BJ (cell line): ENCODE measurements around the gene ELOVL1. TPM values are rescaled to one million over a fixed set of nuclear protein-coding genes. Genes with fewer than 3 reads are reported as not detected.
"Not testable (repeated sequence)": the region's sequence is repeated elsewhere in the genome, so short reads cannot be mapped to it uniquely, and the experiment has no call there.

ENCODE experiments used
- CTCF ChIA-PET: fragments of 350-600 bp; formaldehyde crosslinking; extraction: SDS; loops from one replicate; lab custom pipeline; 2021; ENCODE audit warnings: antibody characterized with exemption, inconsistent platforms; lab: Yijun Ruan, JAX
- POLR2A ChIA-PET: fragments of 300-600 bp; sonication (Branson Sonifier 250); formaldehyde crosslinking; extraction: SDS; loops from one replicate; lab custom pipeline; 2021; ENCODE audit warnings: antibody characterized with exemption; lab: Charles Lee
- DNase-seq: peaks from one replicate; pipeline ENCODE4 v3.0.0-alpha.2; 2011; ENCODE audit warnings: low read depth
- H3K27me3 ChIP-seq: 2 replicates; pipeline ENCODE4 v1.6.0; 2011; ENCODE audit warnings: low read length; ENCODE audit not compliant: control insufficient read depth, insufficient read depth
- H3K36me3 ChIP-seq: 2 replicates; pipeline ENCODE4 v1.5.1; 2011; ENCODE audit warnings: low read length; ENCODE audit not compliant: control insufficient read depth, insufficient read depth
- H3K4me3 ChIP-seq: 2 replicates; pipeline ENCODE4 v1.5.1; 2011; ENCODE audit warnings: low read depth, mild to moderate bottlenecking, control low read depth, low read length
- CTCF ChIP-seq: IDR thresholded peaks from 2 replicates; pipeline ENCODE4 v1.5.1; 2011; ENCODE audit warnings: low read depth, mild to moderate bottlenecking, control low read depth, inconsistent platforms, low read length, moderate library complexity; ENCODE audit not compliant: insufficient read depth
- polyA minus RNA-seq: library from RNA; depleted of rRNA, polyadenylated mRNA; stranded (reverse); fragments of >200 nt; gene quantifications from 2 replicates; pipeline ENCODE4 v1.2.3, GENCODE V29; 2011; rRNA and poly(A)+ RNA removed
- polyA plus RNA-seq: library from polyadenylated mRNA; depleted of rRNA; stranded (reverse); fragments of >200 nt; gene quantifications from 2 replicates; pipeline ENCODE4 v1.2.3, GENCODE V29; 2011; rRNA removed

The ELOVL1 gene
- polyA plus RNA-seq = 263 and 287 TPM in 2 replicates
- 82.3 and 130 TPM in 2 replicates for polyA minus RNA-seq

GRCh38 chr1:43367904-43368645 is at the start of gene ELOVL1:
ELOVL1 (minus strand) TSS chr1:43368011; CDS start chr1:43365609, 2,402 bp downstream.
- DNase-seq = peak; percentile 42
- POLR2A ChIA-PET = interaction anchor here (0.7 kb wide), 1 partner anchor 141 kb away, joined by 3 read pairs; no protein-coding TSS in a partner anchor
- CTCF ChIA-PET = interaction anchor here (0.8 kb wide), 1 partner anchor 141 kb away, joined by 3 read pairs; no protein-coding TSS in a partner anchor
- Histone ChIP-seq H3K36me3 (peaks cover 16% of the 10 kb centered on the region), H3K27me3 (no peaks in the 10 kb centered on the region), H3K4me3 (peak within 1 kb of the TSS; percentile 82)
- TF ChIP-seq CTCF = peak; percentile 44

- peaks cover 23% of the 10 kb centered on the region for H3K36me3 ChIP-seq
- H3K4me3 ChIP-seq = no peak overlapping the region
- ChIA-PET POLR2A (no interaction called here), CTCF (interaction anchor here (0.7 to 2.3 kb wide), 5 partner anchors 12 to 195 kb away, joined by 3 to 17 read pairs (median 3); no protein-coding TSS in a partner anchor)
- no peak for TF ChIP-seq CTCF
- no peak for DNase-seq
- no peaks in the 10 kb centered on the region for H3K27me3 ChIP-seq
These were observed 48.1 kb upstream of the ELOVL1 start for GRCh38 chr1:43415901-43416300.

GRCh38 chr1:43414634-43415223 is 46.9 kb upstream of the ELOVL1 start:
- H3K27me3 ChIP-seq = no peaks in the 10 kb centered on the region
- CTCF ChIA-PET = interaction anchor here (0.6 to 2.3 kb wide), 12 partner anchors 13 to 188 kb away, joined by 3 to 17 read pairs (median 5); partner anchors contain the start of genes MED8 and SZT2
- H3K4me3 ChIP-seq = no peak overlapping the region
- POLR2A ChIA-PET = no interaction called here
- no peak for DNase-seq
- peaks cover 19% of the 10 kb centered on the region for H3K36me3 ChIP-seq
- peak; percentile 42 for TF ChIP-seq CTCF

- POLR2A ChIA-PET, H3K4me3 ChIP-seq, H3K27me3 ChIP-seq, DNase-seq: not testable (repeated sequence)
- CTCF ChIA-PET = interaction anchor here (0.6 to 1.8 kb wide), 5 partner anchors 24 to 186 kb away, joined by 3 to 6 read pairs (median 3); partner anchors contain the start of genes MED8 and SZT2
- peaks cover 11% of the 10 kb centered on the region for H3K36me3 ChIP-seq
These were observed 45.6 kb upstream of the ELOVL1 start for GRCh38 chr1:43413426-43413825.

GRCh38 chr1:43410571-43410970 is 42.8 kb upstream of the ELOVL1 start:
- CTCF ChIA-PET = no interaction called here
- POLR2A ChIA-PET = no interaction called here
- no peak for DNase-seq
- TF ChIP-seq CTCF = no peak
- H3K4me3 ChIP-seq = no peak overlapping the region
- peaks cover 12% of the 10 kb centered on the region for H3K36me3 ChIP-seq
- no peaks in the 10 kb centered on the region for H3K27me3 ChIP-seq
